Parathyroid adenoma (tissue), 2 donors: ENCODE data around the gene MAP2K4.

Experiments used
- H2AFZ ChIP-seq: fragments of 300-600 bp; sonication (generic); one replicate; pipeline ENCODE4 v1.7.0; 2017; ENCODE audit warnings: antibody characterized with exemption, mild to moderate bottlenecking
- H3K27ac ChIP-seq: fragments of 300-600 bp; sonication (generic); one replicate; pipeline ENCODE4 v1.7.0; 2017
- H3K27me3 ChIP-seq: fragments of 300-600 bp; sonication (generic); one replicate; pipeline ENCODE4 v1.7.0; 2017; ENCODE audit warnings: low read length; ENCODE audit not compliant: control insufficient read depth, insufficient read depth
- H3K36me3 ChIP-seq: fragments of 300-600 bp; sonication (generic); one replicate; pipeline ENCODE4 v1.7.0; 2017; ENCODE audit warnings: low read length; ENCODE audit not compliant: control insufficient read depth, insufficient read depth
- H3K4me1 ChIP-seq: fragments of 300-600 bp; sonication (generic); one replicate; pipeline ENCODE4 v1.7.0; 2017; ENCODE audit warnings: control low read depth
- H3K4me2 ChIP-seq: fragments of 300-600 bp; sonication (generic); one replicate; pipeline ENCODE4 v1.7.0; 2017; ENCODE audit warnings: low read length
- H3K4me3 ChIP-seq: fragments of 300-600 bp; sonication (generic); one replicate; pipeline ENCODE4 v1.7.0; 2017; ENCODE audit warnings: low read depth, low read length
- H3K79me2 ChIP-seq: fragments of 300-600 bp; sonication (generic); one replicate; pipeline ENCODE4 v1.7.0; 2017; ENCODE audit warnings: control low read depth
- H3K9ac ChIP-seq: fragments of 300-600 bp; sonication (generic); one replicate; pipeline ENCODE4 v1.7.0; 2017; ENCODE audit warnings: mild to moderate bottlenecking
- H3K9me3 ChIP-seq: fragments of 300-600 bp; sonication (generic); one replicate; pipeline ENCODE4 v1.7.0; 2017; ENCODE audit warnings: low read length; ENCODE audit not compliant: control insufficient read depth
- CTCF ChIP-seq: fragments of 300-600 bp; sonication (generic); IDR thresholded peaks from one replicate; pipeline ENCODE4 v1.7.0; 2017; ENCODE audit warnings: antibody characterized with exemption, mild to moderate bottlenecking
- donor health status: primary hyperparathyroidism.

Gene MAP2K4

GRCh38 chr17:12098568-12098967, 77.9 kb downstream of the MAP2K4 start:
- H3K9me3 ChIP-seq = no peaks in the 10 kb centered on the region
- H3K36me3 ChIP-seq = no peaks in the 10 kb centered on the region
- TF ChIP-seq CTCF = no peak

GRCh38 chr17:12099412-12099811, 78.7 kb downstream of the MAP2K4 start:
- no peak overlapping the region for H3K27ac ChIP-seq
- no peaks in the 10 kb centered on the region for H3K27me3 ChIP-seq
- H3K4me3 ChIP-seq = no peak overlapping the region
- H3K4me1 ChIP-seq = no peaks in the 10 kb centered on the region
- peaks cover 3% of the 10 kb centered on the region for H3K79me2 ChIP-seq
- H3K9ac ChIP-seq = no peak overlapping the region
- no peaks in the 10 kb centered on the region for H3K9me3 ChIP-seq
- no peaks in the 10 kb centered on the region for H3K36me3 ChIP-seq
- H3K4me2 ChIP-seq = no peak overlapping the region
- H2AFZ ChIP-seq = no peak overlapping the region
- TF ChIP-seq CTCF = no peak

More at GRCh38 chr17:12098568-12098967, 77.9 kb downstream of the MAP2K4 start:
- Histone ChIP-seq H3K27ac (no peak overlapping the region), H3K27me3 (no peaks in the 10 kb centered on the region), H3K4me1 (no peaks in the 10 kb centered on the region), H3K9ac (no peak overlapping the region), H3K4me2 (no peak overlapping the region), H3K79me2 (peaks cover 3% of the 10 kb centered on the region), H3K4me3 (no peak overlapping the region), H2AFZ (no peak overlapping the region)

DNA sequence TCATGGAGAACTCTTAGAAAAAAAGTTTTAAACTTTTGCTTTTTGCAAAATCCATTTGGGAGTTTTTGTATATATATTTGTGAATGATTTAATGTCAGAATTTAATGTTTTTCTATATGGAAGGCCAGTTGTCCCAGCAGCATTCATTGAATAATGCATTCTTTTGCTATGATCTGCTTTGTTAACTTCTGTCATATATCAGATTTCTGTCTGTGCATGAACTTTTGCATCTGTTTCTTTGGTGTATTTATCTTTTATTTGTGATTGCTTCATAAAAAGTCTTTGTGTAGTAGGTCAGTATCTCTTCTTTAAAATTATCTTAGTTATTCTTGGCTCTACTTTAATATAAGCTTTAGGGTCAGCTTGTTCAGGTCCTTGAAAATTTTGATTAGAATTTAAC, 84.2 kb downstream of the MAP2K4 start:
- Histone ChIP-seq H3K36me3 (no peaks in the 10 kb centered on the region), H3K4me1 (peaks cover 9% of the 10 kb centered on the region), H3K4me3 (no peak overlapping the region), H3K4me2 (no peak overlapping the region), H3K79me2 (peaks cover 3% of the 10 kb centered on the region), H3K9me3 (no peaks in the 10 kb centered on the region), H3K27me3 (no peaks in the 10 kb centered on the region), H3K9ac (no peak overlapping the region), H2AFZ (no peak overlapping the region), H3K27ac (no peak overlapping the region)
- TF ChIP-seq CTCF = no peak

- Histone ChIP-seq H2AFZ (no peak overlapping the region), H3K79me2 (peaks cover 3% of the 10 kb centered on the region), H3K9ac (no peak overlapping the region), H3K27ac (no peak overlapping the region), H3K36me3 (no peaks in the 10 kb centered on the region), H3K4me3 (no peak overlapping the region), H3K9me3 (no peaks in the 10 kb centered on the region), H3K4me1 (peaks cover 9% of the 10 kb centered on the region), H3K27me3 (no peaks in the 10 kb centered on the region), H3K4me2 (no peak overlapping the region)
- TF ChIP-seq CTCF = no peak
These were observed 87.2 kb downstream of the MAP2K4 start for GRCh38 chr17:12107905-12108304.

GRCh38 chr17:12110906-12111305, 90.2 kb downstream of the MAP2K4 start:
- Histone ChIP-seq H3K36me3 (no peaks in the 10 kb centered on the region), H3K4me2 (no peak overlapping the region), H3K79me2 (no peaks in the 10 kb centered on the region), H3K27me3 (no peaks in the 10 kb centered on the region), H3K4me1 (no peaks in the 10 kb centered on the region), H3K27ac (no peak overlapping the region), H2AFZ (no peak overlapping the region), H3K9me3 (no peaks in the 10 kb centered on the region), H3K4me3 (no peak overlapping the region), H3K9ac (no peak overlapping the region)
- no peak for TF ChIP-seq CTCF
